SH-SY5Y (cell line): Measurements from ENCODE around the gene XKR7.

Source experiments
- GATA2 ChIP-seq: IDR thresholded peaks from 2 replicates; pipeline ENCODE4 v1.6.1; 2011; ENCODE audit warnings: mild to moderate bottlenecking, low read depth, low read length
- GATA3 ChIP-seq: IDR thresholded peaks from 2 replicates; pipeline ENCODE4 v1.6.1; 2011; ENCODE audit warnings: low read depth, mild to moderate bottlenecking, low read length, moderate library complexity

XKR7 gene

DNA sequence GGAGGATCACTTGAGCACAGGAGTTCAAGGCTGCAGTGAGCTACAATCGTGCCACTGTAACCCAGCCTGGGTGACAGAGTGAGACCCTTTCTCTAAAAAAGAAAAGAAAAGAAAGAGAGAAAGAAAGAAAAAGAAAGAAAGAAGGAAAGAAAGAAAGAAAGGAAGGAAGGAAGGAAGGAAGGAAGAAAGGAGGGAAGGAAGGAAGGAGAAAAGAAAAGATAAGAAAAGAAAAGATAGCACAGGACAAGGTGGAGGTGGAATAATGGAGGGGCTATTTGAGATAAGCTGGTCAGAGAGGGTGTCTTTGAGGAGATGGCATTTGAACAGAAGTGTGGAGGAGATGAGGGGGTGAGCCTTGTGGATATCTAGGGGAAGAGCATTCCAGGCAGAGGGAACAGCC, 13.5 kb upstream of the XKR7 start:
- TF ChIP-seq GATA2 (no peak), GATA3 (no peak)

DNA sequence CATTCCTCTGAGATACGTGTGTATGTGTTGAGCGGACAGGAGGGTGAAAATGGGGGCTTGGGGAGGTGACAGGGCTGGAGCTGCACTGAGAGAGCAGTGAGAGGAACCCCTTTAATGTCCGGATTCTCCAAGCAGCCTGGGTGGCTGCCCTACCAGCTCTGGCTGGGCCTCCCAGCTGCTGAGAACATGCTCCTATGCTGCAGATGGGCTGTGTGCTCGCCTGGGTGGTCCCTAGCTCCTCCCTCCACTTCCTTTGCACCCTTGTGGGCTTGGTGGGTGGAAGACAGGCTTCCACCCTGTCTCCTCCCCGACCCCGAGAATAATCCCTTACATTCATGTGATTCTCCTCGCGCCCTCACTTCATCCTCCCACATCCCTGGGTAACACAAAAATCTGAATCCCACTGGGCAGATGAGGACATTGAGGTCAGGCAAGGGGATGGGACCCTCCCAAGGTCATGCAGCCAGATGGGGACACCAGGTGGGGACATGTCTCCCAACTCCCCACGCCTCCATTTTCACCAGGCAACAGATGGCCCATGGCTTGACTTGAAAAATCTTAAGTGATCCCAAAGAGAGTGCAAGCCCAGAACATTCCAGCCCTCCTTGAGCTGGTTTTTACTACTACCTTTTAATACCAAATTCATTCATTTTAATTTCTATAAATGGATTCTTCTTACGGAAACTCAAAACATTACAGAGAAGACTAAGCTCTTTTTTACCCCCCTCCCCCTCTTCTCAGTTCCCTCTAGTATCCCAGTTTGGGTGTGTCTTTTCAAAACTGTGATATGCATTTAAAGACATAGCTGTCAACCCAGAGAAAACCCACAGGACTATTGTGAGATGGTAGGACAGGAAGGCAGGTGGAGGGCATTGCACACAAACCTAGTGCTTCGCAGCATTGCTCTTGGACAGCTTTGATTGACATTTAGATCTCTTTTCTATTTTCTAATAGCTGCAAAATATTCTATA, 11.1 kb upstream of the XKR7 start:
- TF ChIP-seq GATA2 = no peak
- TF ChIP-seq GATA3 = no peak

DNA sequence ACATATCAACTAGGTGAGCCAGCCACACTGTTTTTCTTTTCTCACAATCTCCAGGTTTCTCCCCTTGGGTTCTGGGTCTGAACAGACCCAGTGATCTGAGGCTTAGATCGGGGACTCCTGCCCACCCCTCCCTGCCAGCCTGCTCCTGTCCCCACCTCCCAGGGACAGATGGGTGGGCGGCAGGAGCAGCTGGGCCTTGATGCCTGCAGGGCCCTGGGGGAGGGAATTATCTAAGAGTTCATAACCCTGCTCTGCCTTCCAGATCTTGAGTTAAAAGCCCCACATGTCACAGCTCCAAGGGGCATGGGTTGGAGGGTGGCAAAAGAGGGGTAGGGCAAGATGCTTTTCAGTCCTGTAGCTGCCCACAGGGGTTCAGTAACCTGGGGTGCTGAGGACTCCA, 5.2 kb upstream of the XKR7 start:
- TF ChIP-seq GATA3 (no peak), GATA2 (no peak)

DNA sequence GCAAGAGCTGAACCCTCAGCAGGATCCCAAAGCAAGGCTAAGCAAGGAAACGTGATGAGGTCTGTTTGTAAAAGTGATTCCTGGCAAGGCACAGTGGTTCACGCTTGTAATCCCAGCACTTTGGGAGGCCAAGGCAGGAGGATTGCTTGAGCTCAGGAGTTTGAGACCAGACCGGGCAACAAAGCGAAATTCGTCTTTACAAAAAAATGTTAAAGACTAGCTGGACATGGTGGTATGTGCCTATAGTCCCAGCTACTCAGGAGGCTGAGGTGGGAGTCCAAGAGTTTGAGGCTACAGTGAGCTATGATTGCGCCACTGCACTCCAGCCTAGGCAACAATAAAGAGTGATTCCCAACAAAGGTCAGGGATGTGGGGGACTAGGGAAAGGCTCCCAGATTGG, 4.1 kb upstream of the XKR7 start:
- no peak for TF ChIP-seq GATA3
- TF ChIP-seq GATA2 = no peak

DNA sequence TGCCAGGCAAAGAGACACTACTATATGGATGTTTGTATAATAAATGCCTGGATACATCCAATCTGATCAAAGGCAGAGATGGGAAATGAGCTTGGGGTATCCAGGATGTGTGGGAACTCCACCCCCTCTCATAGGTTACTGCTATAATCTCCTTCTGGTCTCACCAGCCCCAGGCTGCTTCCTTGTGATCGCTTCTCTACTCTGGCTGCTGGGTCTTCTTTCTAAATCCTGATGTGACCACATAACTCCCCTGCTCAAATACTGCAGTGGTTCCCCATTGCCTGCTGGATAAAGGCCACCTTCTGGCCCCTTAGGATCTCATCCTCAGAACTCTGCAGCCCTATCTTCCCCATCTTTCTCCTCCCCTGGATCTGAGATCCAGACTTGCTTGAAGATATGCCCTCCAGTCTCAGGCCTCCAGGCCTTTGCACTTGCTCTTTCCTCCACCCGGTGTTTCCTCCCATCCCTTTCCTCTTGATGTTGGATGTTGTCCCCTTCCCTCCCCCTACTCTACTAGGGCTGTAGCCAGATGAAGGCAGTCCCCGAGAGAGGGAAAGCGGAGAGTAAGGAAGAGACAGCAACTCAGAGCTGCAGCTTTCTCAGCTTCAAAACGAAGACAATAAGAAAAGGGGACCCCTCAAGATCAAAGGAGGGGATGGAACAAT, 828 bp upstream of the XKR7 start:
- TF ChIP-seq GATA2 (peak; percentile 67), GATA3 (no peak)

DNA sequence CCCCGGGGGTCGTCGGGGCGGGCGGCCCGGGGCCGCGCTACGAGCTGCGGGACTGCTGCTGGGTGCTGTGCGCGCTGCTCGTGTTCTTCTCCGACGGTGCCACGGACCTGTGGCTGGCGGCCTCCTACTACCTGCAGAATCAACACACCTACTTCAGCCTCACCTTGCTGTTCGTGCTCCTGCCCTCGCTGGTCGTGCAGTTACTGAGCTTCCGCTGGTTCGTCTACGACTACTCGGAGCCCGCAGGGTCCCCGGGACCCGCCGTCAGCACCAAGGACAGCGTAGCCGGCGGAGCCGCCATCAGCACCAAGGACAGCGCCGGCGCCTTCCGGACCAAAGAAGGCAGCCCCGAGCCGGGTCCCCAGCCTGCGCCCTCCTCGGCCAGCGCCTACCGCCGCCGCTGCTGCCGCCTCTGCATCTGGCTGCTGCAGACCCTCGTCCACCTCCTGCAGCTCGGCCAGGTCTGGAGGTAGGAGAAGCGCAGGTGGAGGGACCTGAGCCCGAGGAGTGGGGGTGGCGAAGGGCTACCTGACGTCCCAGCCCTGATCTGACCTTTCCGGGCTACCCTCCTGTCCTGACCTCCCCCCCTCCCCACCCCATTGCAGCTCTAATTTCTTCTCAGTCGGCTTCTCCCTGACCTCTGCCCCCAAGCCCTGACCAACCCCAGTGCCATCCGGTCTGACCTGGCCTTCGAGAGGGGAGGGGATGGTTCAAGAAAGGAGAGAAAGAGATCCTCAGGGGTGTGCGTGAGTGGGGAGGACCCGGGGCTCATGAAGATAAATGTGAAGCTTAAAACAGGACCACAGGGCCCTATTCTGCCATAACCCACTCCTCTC, 558 bp downstream of the XKR7 start:
- TF ChIP-seq GATA2 = no peak
- no peak for TF ChIP-seq GATA3

DNA sequence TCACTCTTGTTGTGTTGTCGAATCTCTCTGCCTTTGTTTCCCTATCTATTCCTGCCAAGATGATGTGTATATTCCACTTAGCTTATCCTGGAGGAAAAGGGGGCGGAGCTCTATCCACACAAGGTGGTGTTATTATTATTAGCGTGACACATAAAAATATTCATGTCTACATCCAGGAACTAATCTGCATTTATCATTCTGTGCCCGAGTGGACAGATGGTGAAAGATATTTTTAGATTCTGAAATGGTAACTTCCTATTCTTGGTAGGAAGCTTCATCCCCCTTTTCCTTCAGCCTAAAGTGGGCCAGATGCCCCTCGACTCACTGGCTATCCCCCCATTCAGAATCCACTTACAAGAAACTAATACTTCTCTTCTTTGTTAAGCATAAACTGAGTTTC, 2.0 kb downstream of the XKR7 start:
- TF ChIP-seq GATA2 (no peak), GATA3 (no peak)

DNA sequence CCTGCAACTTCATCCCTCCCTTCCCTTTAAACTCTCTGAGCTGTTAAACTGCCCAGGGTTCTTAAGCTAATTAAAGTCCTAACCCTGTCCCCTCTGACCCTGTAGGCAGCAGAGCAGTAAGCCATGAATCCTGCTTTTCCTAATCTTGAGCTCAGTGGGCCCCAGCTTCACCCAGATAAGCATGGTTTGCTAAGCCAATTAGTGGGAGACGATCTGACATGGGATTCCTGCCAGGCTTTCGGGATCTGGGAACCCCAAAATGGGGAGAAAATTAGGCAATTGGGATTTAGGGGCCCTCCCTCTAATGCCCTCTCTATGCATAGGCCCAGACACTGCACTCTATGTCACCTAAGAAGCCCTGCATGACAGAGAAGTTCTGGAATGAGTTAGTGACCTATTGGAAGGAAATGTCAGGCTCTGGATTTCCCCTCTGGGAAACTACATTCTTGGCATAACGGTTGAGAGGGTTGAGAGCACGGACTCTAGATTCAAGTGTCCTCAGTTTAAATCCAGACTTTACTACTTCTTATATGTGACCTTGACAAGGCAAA, 4.6 kb downstream of the XKR7 start:
- TF ChIP-seq GATA2 (no peak), GATA3 (no peak)

DNA sequence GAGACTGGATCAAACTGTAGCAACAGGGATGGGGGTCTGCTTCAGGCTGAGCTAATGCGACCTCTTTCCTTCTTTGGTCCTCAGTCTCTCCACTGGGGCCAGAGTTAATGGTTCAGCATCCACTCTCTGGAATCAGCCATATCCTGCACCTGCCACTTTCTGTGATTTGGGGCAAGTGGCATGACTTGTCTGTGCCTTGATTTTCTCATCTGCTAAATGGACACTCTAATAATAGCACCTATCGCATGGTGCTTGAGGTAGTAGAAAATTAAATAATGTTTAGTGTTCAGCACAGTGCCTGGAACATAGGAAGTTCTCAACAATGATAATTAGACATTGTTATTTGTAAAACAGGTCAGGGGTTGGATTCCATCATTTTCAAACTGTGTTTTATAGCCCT, 6.3 kb downstream of the XKR7 start:
- TF ChIP-seq GATA2 = no peak
- no peak for TF ChIP-seq GATA3

DNA sequence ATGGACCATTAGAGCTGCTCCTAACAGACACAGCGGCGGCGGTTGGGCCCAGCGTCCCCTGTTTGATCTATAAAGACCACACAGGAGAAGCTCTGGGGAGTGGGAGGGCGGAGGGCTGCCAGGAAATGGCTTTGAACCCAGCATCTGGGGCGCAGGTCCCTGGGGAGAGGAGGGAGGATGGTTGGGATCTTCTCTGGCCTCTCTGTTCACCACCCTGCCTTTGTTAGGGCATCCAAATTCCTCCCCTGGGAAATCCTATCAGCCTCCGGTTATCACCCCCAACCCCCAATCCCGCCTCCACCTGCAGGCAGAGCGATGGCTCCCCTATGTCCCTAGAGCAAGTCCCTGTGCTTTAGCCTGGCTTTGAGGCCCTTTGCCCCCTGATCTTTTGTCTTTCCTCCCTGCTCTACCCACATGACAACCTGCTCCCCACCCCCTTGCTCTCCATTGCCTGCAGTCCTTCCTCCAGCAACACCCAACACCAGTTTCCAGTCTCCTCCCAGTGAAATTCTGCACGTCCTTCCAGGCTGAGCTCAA, 7.1 kb downstream of the XKR7 start:
- no peak for TF ChIP-seq GATA2
- TF ChIP-seq GATA3 = no peak

DNA sequence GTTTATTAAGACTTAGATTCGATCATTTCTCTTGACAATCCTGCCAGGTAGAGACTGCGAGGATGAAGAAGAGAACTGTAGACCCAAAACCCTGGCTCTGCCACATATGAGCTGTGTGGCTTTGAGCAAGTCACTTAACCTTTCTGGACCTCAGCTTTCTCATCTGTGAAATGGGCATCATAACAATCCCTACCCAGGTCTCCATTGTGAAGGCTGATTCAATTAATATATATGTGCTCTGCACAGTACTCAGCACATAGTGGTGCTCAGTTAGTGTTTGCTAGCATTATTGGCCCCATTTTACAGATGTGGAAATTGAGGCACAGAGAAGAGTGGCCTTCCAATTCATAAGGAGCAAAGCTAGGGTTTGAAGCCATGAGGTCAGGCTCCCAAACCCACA, 7.9 kb downstream of the XKR7 start:
- TF ChIP-seq GATA2 (no peak), GATA3 (no peak)

DNA sequence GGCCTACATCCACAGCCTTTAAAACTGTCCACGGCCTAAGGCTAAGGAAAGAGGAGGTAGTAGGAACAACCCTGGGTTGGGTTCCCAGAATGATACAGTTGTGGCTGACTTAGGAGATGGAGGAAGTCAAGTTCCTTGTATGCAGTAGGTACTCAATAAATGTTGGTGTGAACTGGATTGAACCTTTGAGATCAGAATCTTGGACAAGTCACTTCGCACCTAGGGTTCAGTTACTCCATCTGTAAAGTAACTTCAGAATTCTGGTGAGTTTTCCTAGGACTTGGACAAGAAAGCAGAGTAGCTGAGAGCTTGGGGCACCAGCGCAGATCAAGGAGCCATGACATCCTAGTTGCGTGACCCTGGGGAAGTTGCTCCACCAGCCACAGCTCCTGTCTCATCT, 9.1 kb downstream of the XKR7 start:
- TF ChIP-seq GATA3 = no peak

DNA sequence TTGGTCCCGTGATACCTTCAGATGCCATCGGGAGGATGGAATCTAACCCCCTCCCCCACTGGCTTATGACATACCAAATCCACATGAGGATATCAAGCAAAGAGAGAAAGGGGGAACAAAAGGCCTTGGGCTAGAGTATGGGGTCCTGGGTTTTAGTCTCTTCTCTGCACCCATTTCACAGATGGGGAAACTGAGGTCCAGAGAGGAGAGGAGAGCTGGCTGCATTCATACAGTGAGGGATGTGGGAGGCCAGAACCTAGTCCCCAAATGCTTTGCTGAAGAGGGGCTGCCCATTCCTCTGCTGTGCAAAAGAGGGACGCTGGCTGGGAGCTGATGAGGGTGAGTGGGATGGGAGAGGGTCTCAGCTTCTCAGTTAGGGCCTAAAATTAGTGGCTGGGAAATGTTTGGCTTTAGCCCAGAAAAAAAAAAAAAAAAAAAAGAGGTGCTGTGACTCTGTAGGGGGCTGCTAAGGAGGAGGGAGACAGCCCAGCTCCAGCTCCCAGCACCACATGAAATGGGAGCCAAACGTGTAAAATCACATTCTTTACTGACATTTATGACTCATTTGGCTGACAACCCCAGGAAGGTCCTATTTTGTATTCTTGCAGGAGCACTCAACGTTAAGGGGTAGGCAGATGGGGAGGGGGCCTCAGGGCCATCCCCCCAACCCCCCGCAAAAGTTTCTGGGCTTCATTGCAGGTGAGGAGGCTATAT, 11.9 kb downstream of the XKR7 start:
- TF ChIP-seq GATA3 = no peak
- no peak for TF ChIP-seq GATA2
